Measurements from ENCODE around the gene IL21R. TPM values are rescaled to one million over a fixed set of nuclear protein-coding genes. Genes with fewer than 3 reads are reported as not detected.

Gene IL21R
- total and polyA plus RNA-seq, 2 donors (not counting 1 experiment from before 2014, with no cell fraction given) = 28.5 to 32.1 TPM

- ATAC-seq (ENCODE audit: low read depth) (no peak), DNase-seq (no peak)
- POLR2A ChIA-PET = no interaction called here
- peaks cover 9 to 79% of the 10 kb centered on the region in 2 experiments for H3K36me3 ChIP-seq (replicated peaks in 1 of 2; ENCODE audit: control extremely low read depth in 1 of 2, control insufficient read depth in 1 of 2, extremely low read depth in 1 of 2, insufficient read depth in 2 of 2, low read length in 1 of 2)
- H3K9me3 ChIP-seq (ENCODE audit: control extremely low read depth in 1 of 3, control insufficient read depth in 2 of 3, insufficient read depth in 1 of 3, low read length in 2 of 3) = no peaks in the 10 kb centered on the region
- no peak overlapping the region for H3K27ac ChIP-seq (ENCODE audit: low read length in 2 of 2)
- Mint-ChIP-seq H3K27ac (no peak overlapping the region), H3K9me3 (ENCODE audit: insufficient read depth) (no peaks in the 10 kb centered on the region), H3K4me1 (no peaks in the 10 kb centered on the region), H3K4me3 (no peak overlapping the region), H3K27me3 (no peaks in the 10 kb centered on the region)
- no peaks in the 10 kb centered on the region for H4K20me1 ChIP-seq (ENCODE audit: control insufficient read depth, insufficient read depth, low read length, poor library complexity, severe bottlenecking)
- CTCF ChIA-PET = no interaction called here
- no peak overlapping the region for H3K4me2 ChIP-seq (replicated peaks; ENCODE audit: low read depth, low read length, poor library complexity, severe bottlenecking)
- intact Hi-C loops (cut with micrococcal nuclease) = no loop called here
- H2AFZ ChIP-seq (ENCODE audit: insufficient read depth, low read depth, low read length, poor library complexity, severe bottlenecking) = no peak overlapping the region
- no peaks in the 10 kb centered on the region for H3K27me3 ChIP-seq (replicated peaks in 1 of 4; ENCODE audit: control extremely low read depth in 1 of 4, control insufficient read depth in 3 of 4, insufficient read depth in 4 of 4, low read length in 3 of 4)
- H3K4me3 ChIP-seq (ENCODE audit: control extremely low read depth in 1 of 5, extremely low read depth in 1 of 5, insufficient read depth in 1 of 5, low read depth in 2 of 5, low read length in 4 of 5) = no peak overlapping the region
- no peak overlapping the region for H3K9ac ChIP-seq (ENCODE audit: low read length)
- no peak for TF ChIP-seq CTCF (IDR thresholded peaks at IDR 0.05)
- TF ChIP-seq EZH2 (IDR thresholded peaks at IDR 0.05; ENCODE audit: borderline replicate concordance, insufficient read depth, low read depth, low read length, poor library complexity, severe bottlenecking) = no peak
- no peaks in the 10 kb centered on the region for H3K4me1 ChIP-seq (ENCODE audit: control insufficient read depth in 2 of 2, insufficient read depth in 2 of 2, low read length in 2 of 2)
- no peaks in the 10 kb centered on the region for H3K79me2 ChIP-seq (ENCODE audit: control insufficient read depth, insufficient read depth, low read length)
- WGBS (ENCODE audit: insufficient coverage) = 97% methylated on average over 9 of the region's 9 CpGs
Observed at GRCh38 chr16:27473101-27473900, 71.3 kb downstream of the IL21R start.

GRCh38 chr16:27474041-27474440 is 72.1 kb downstream of the IL21R start:
- H3K4me1 Mint-ChIP-seq = no peaks in the 10 kb centered on the region
- no peak overlapping the region for H3K27ac ChIP-seq (ENCODE audit: low read length in 2 of 2)
- H3K9me3 Mint-ChIP-seq (ENCODE audit: insufficient read depth) = no peaks in the 10 kb centered on the region
- WGBS (ENCODE audit: insufficient coverage) = over 99% methylated on average over 9 of the region's 9 CpGs
- H3K4me1 ChIP-seq (ENCODE audit: control insufficient read depth in 2 of 2, insufficient read depth in 2 of 2, low read length in 2 of 2) = no peaks in the 10 kb centered on the region
- no peak overlapping the region for H3K9ac ChIP-seq (ENCODE audit: low read length)
- peaks cover 9 to 79% of the 10 kb centered on the region in 2 experiments for H3K36me3 ChIP-seq (replicated peaks in 1 of 2; ENCODE audit: control extremely low read depth in 1 of 2, control insufficient read depth in 1 of 2, extremely low read depth in 1 of 2, insufficient read depth in 2 of 2, low read length in 1 of 2)
- H3K79me2 ChIP-seq (ENCODE audit: control insufficient read depth, insufficient read depth, low read length) = no peaks in the 10 kb centered on the region
- intact Hi-C loops (cut with micrococcal nuclease) = no loop called here
- no peak overlapping the region for H3K4me2 ChIP-seq (replicated peaks; ENCODE audit: low read depth, low read length, poor library complexity, severe bottlenecking)
- no peak overlapping the region for H3K27ac Mint-ChIP-seq
- ChIA-PET POLR2A (no interaction called here), CTCF (no interaction called here)
- no peak overlapping the region for H3K4me3 Mint-ChIP-seq
- DNase-seq = no peak
- no peak for TF ChIP-seq EZH2 (IDR thresholded peaks at IDR 0.05; ENCODE audit: borderline replicate concordance, insufficient read depth, low read depth, low read length, poor library complexity, severe bottlenecking)
- TF ChIP-seq CTCF (IDR thresholded peaks at IDR 0.05) = no peak
- H3K9me3 ChIP-seq (ENCODE audit: control extremely low read depth in 1 of 3, control insufficient read depth in 2 of 3, insufficient read depth in 1 of 3, low read length in 2 of 3) = no peaks in the 10 kb centered on the region
- H3K4me3 ChIP-seq (ENCODE audit: control extremely low read depth in 1 of 5, extremely low read depth in 1 of 5, insufficient read depth in 1 of 5, low read depth in 2 of 5, low read length in 4 of 5) = no peak overlapping the region
- no peaks in the 10 kb centered on the region for H3K27me3 ChIP-seq (replicated peaks in 1 of 4; ENCODE audit: control extremely low read depth in 1 of 4, control insufficient read depth in 3 of 4, insufficient read depth in 4 of 4, low read length in 3 of 4)
- no peak for ATAC-seq (ENCODE audit: low read depth)
- no peak overlapping the region for H2AFZ ChIP-seq (ENCODE audit: insufficient read depth, low read depth, low read length, poor library complexity, severe bottlenecking)
- H4K20me1 ChIP-seq (ENCODE audit: control insufficient read depth, insufficient read depth, low read length, poor library complexity, severe bottlenecking) = no peaks in the 10 kb centered on the region
- H3K27me3 Mint-ChIP-seq = no peaks in the 10 kb centered on the region
